Hepatocyte (in vitro differentiated cells): ENCODE results near the gene ADGRV1. TPM values are rescaled to one million over a fixed set of nuclear protein-coding genes. Genes with fewer than 3 reads are reported as not detected.
"Not testable (repeated sequence)": the region's sequence is repeated elsewhere in the genome, so short reads cannot be mapped to it uniquely, and the experiment has no call there.

ENCODE experiments used
- DNase-seq: peaks from one replicate; pipeline ENCODE4 v3.0.0-alpha.2; 2016; ENCODE audit warnings: low spot score
- H2AFZ ChIP-seq: fragments of 200-600 bp; sonication (generic); 2 replicates; pipeline ENCODE4 v1.6.0; 2016; ENCODE audit warnings: antibody characterized with exemption, mild to moderate bottlenecking
- H3K27ac ChIP-seq: fragments of 200-600 bp; sonication (generic); 2 replicates; pipeline ENCODE4 v1.5.1; 2016; ENCODE audit warnings: mild to moderate bottlenecking
- H3K27me3 ChIP-seq: fragments of 200-600 bp; sonication (generic); 2 replicates; pipeline ENCODE4 v1.6.1; 2016
- H3K36me3 ChIP-seq: fragments of 200-600 bp; sonication (generic); replicated peaks from 2 replicates; pipeline ENCODE4 v1.5.1; 2016; ENCODE audit warnings: low read depth; ENCODE audit not compliant: insufficient read depth
- H3K4me1 ChIP-seq: fragments of 200-600 bp; sonication (generic); 2 replicates; pipeline ENCODE4 v1.5.1; 2016; ENCODE audit warnings: mild to moderate bottlenecking, moderate library complexity; ENCODE audit not compliant: insufficient read depth
- H3K4me2 ChIP-seq: fragments of 200-600 bp; sonication (generic); 2 replicates; pipeline ENCODE4 v1.6.0; 2016
- H3K4me3 ChIP-seq: fragments of 200-600 bp; sonication (generic); 2 replicates; pipeline ENCODE4 v1.5.1; 2016; ENCODE audit warnings: mild to moderate bottlenecking
- H3K79me2 ChIP-seq: fragments of 200-600 bp; sonication (generic); 2 replicates; pipeline ENCODE4 v1.6.0; 2017; ENCODE audit warnings: mild to moderate bottlenecking
- H3K9me2 ChIP-seq: fragments of 200-600 bp; sonication (generic); replicated peaks from 2 replicates; pipeline ENCODE4 v1.6.0; 2017; ENCODE audit warnings: mild to moderate bottlenecking; ENCODE audit not compliant: insufficient read depth
- H3K9me3 ChIP-seq: fragments of 200-600 bp; sonication (generic); 2 replicates; pipeline ENCODE4 v1.5.1; 2016; ENCODE audit warnings: low read depth, mild to moderate bottlenecking
- H4K20me1 ChIP-seq: fragments of 200-600 bp; sonication (generic); 2 replicates; pipeline ENCODE4 v1.6.0; 2016; ENCODE audit warnings: mild to moderate bottlenecking; ENCODE audit not compliant: insufficient read depth, poor library complexity, severe bottlenecking
- CTCF ChIP-seq: fragments of 200-600 bp; sonication (generic); IDR thresholded peaks from 2 replicates; pipeline ENCODE4 v1.5.1; 2016; ENCODE audit warnings: antibody characterized with exemption, mild to moderate bottlenecking; ENCODE audit not compliant: poor library complexity
- EZH2 ChIP-seq: fragments of 200-600 bp; sonication (generic); IDR thresholded peaks from 2 replicates; pipeline ENCODE4 v1.6.1; 2016; ENCODE audit warnings: antibody characterized with exemption, mild to moderate bottlenecking, borderline replicate concordance
- EZH2phosphoT487 ChIP-seq: fragments of 200-600 bp; sonication (generic); IDR thresholded peaks from one replicate; pipeline ENCODE4 v1.6.1; 2018; ENCODE audit warnings: antibody characterized with exemption, mild to moderate bottlenecking, low read depth, moderate library complexity; ENCODE audit not compliant: unreplicated experiment, severe bottlenecking
- WGBS: methylation state at CpG from one replicate; pipeline ENCODE4 v1.1.6; 2016; ENCODE audit warnings: low lambda C conversion rate; ENCODE audit errors: missing lambda C conversion rate; 5-methylcytosine and 5-hydroxymethylcytosine counted together
- polyA plus RNA-seq: library from polyadenylated mRNA; unstranded; fragments of >200 nt; fragmentation: Nextera tagmentation; extraction: Ambion mirVana; gene quantifications from 2 replicates; pipeline ENCODE4 v1.2.1, GENCODE V29; 2016
- total RNA-seq: library from RNA; depleted of rRNA; stranded (reverse); fragments of >200 nt; gene quantifications from 2 replicates; pipeline ENCODE4 v1.2.3, GENCODE V29; 2014

The ADGRV1 gene
- total and polyA plus RNA-seq, 2 experiments from 2014 or later: 74.9 to 88.3 TPM

- H3K27ac ChIP-seq: no peak overlapping the region
- DNase-seq: no peak
- no peaks in the 10 kb centered on the region for H3K9me2 ChIP-seq
- H3K4me2 ChIP-seq: no peak overlapping the region
- TF ChIP-seq CTCF: no peak
- no peak for TF ChIP-seq EZH2
- TF ChIP-seq EZH2phosphoT487: no peak
- H3K79me2 ChIP-seq: no peaks in the 10 kb centered on the region
- H2AFZ ChIP-seq: no peak overlapping the region
- H3K27me3 ChIP-seq: no peaks in the 10 kb centered on the region
- WGBS: 96% methylated on average over 1 of the region's 1 CpG
- no peaks in the 10 kb centered on the region for H3K36me3 ChIP-seq
- no peaks in the 10 kb centered on the region for H4K20me1 ChIP-seq
- H3K4me3 ChIP-seq: no peak overlapping the region
- no peaks in the 10 kb centered on the region for H3K4me1 ChIP-seq
- no peaks in the 10 kb centered on the region for H3K9me3 ChIP-seq
Observed at GRCh38 chr5:91011029-91011428, 452.4 kb downstream of the ADGRV1 start.

GRCh38 chr5:91012867-91013266 is 454.3 kb downstream of the ADGRV1 start:
- not testable (repeated sequence) for DNase-seq, H4K20me1 ChIP-seq, H3K79me2 ChIP-seq, H3K9me2 ChIP-seq, H3K9me3 ChIP-seq, H3K36me3 ChIP-seq, H3K4me3 ChIP-seq, H3K27ac ChIP-seq, H2AFZ ChIP-seq, H3K27me3 ChIP-seq, H3K4me2 ChIP-seq
- WGBS: 100% methylated on average over 1 of the region's 1 CpG
- H3K4me1 ChIP-seq: peaks cover 11% of the 10 kb centered on the region

- no peaks in the 10 kb centered on the region for H3K79me2 ChIP-seq
- no peak for TF ChIP-seq EZH2
- no peak for TF ChIP-seq EZH2phosphoT487
- no peak for TF ChIP-seq CTCF
- no peak for DNase-seq
- no peak overlapping the region for H3K4me2 ChIP-seq
- no peaks in the 10 kb centered on the region for H3K9me3 ChIP-seq
- no peaks in the 10 kb centered on the region for H3K9me2 ChIP-seq
- H3K4me1 ChIP-seq: peaks cover 28% of the 10 kb centered on the region
- peak overlapping the region; percentile 70 for H3K27ac ChIP-seq
- H2AFZ ChIP-seq: no peak overlapping the region
- 88% methylated on average over 1 of the region's 1 CpG for WGBS
- H3K4me3 ChIP-seq: no peak overlapping the region
- H3K27me3 ChIP-seq: no peaks in the 10 kb centered on the region
- H4K20me1 ChIP-seq: no peaks in the 10 kb centered on the region
- H3K36me3 ChIP-seq: no peaks in the 10 kb centered on the region
Observed at GRCh38 chr5:91016322-91016721, 457.7 kb downstream of the ADGRV1 start.

GRCh38 chr5:91016954-91017700 is 458.5 kb downstream of the ADGRV1 start:
- TF ChIP-seq EZH2: no peak
- Histone ChIP-seq H3K27me3 (no peaks in the 10 kb centered on the region), H2AFZ (no peak overlapping the region), H3K9me2 (no peaks in the 10 kb centered on the region), H3K9me3 (no peaks in the 10 kb centered on the region), H3K4me2 (peak overlapping the region; percentile 50), H3K36me3 (no peaks in the 10 kb centered on the region), H3K27ac (peak overlapping the region; percentile 73), H3K4me1 (peaks cover 29% of the 10 kb centered on the region), H3K79me2 (no peaks in the 10 kb centered on the region), H3K4me3 (no peak overlapping the region), H4K20me1 (no peaks in the 10 kb centered on the region)
- DNase-seq: peak; percentile 62
- 47% methylated on average over 4 of the region's 4 CpGs for WGBS
